Cardiac muscle cell (in vitro differentiated cells and primary cell): ENCODE data around the gene FEZ2. TPM values are rescaled to one million over a fixed set of nuclear protein-coding genes. Genes with fewer than 3 reads are reported as not detected.

Experiments
- DNase-seq, 2 donors: peaks; one replicate each; pipeline versions ENCODE4 v3.0.0 to v3.0.0-alpha.2; 2010 to 2017; ENCODE audit warnings: low read depth in 1 of 2, low spot score in 1 of 2
- H3K27ac ChIP-seq: fragments of 200-600 bp; sonication (generic); 2 replicates; pipeline ENCODE4 v1.5.1; 2016
- H3K27me3 ChIP-seq: fragments of 200-600 bp; sonication (generic); 2 replicates; pipeline ENCODE4 v1.6.0; 2016; ENCODE audit warnings: control low read depth
- H3K36me3 ChIP-seq: fragments of 200-600 bp; sonication (generic); 2 replicates; pipeline ENCODE4 v1.5.1; 2016; ENCODE audit warnings: control low read depth
- H3K4me1 ChIP-seq: fragments of 200-600 bp; sonication (generic); 2 replicates; pipeline ENCODE4 v1.8.1; 2017; ENCODE audit warnings: low read depth, mild to moderate bottlenecking, mixed run types
- H3K4me3 ChIP-seq: fragments of 200-600 bp; sonication (generic); 2 replicates; pipeline ENCODE4 v1.5.1; 2016; ENCODE audit warnings: mild to moderate bottlenecking
- H3K9me3 ChIP-seq: fragments of 200-600 bp; sonication (generic); 2 replicates; pipeline ENCODE4 v1.5.1; 2017; ENCODE audit warnings: low read depth, mild to moderate bottlenecking, control low read depth
- CTCF ChIP-seq: IDR thresholded peaks from 2 replicates; pipeline ENCODE4 v1.5.1; 2012; ENCODE audit warnings: low read depth, mild to moderate bottlenecking, low read length
- polyA plus RNA-seq: library from polyadenylated mRNA; unstranded; fragments of >200 nt; fragmentation: Nextera tagmentation; extraction: Ambion mirVana; gene quantifications from 2 replicates; pipeline ENCODE4 v1.2.1, GENCODE V29; 2016
- total RNA-seq: library from RNA; depleted of rRNA; stranded (reverse); fragments of >200 nt; gene quantifications from 2 replicates; pipeline ENCODE4 v1.2.3, GENCODE V29; 2016

FEZ2 gene
- total and polyA plus RNA-seq, 2 experiments from 2014 or later = 10.8 to 17.3 TPM

- Histone ChIP-seq H3K36me3 (peaks cover 7% of the 10 kb centered on the region), H3K4me3 (no peak overlapping the region), H3K9me3 (no peaks in the 10 kb centered on the region), H3K4me1 (no peaks in the 10 kb centered on the region), H3K27ac (no peak overlapping the region), H3K27me3 (no peaks in the 10 kb centered on the region)
- TF ChIP-seq CTCF = no peak
- DNase-seq = no peak
Observed at GRCh38 chr2:36555789-36556188, 42.2 kb downstream of the FEZ2 start.

GRCh38 chr2:36554531-36554930 lies 43.4 kb downstream of the FEZ2 start:
- peaks cover 8% of the 10 kb centered on the region for H3K4me1 ChIP-seq
- H3K27me3 ChIP-seq = no peaks in the 10 kb centered on the region
- no peak overlapping the region for H3K4me3 ChIP-seq
- H3K36me3 ChIP-seq = peaks cover 7% of the 10 kb centered on the region
- DNase-seq = no peak
- H3K9me3 ChIP-seq = no peaks in the 10 kb centered on the region
- no peak overlapping the region for H3K27ac ChIP-seq
- TF ChIP-seq CTCF = no peak

- H3K27me3 ChIP-seq = no peaks in the 10 kb centered on the region
- no peak for DNase-seq
- H3K36me3 ChIP-seq = peaks cover 7% of the 10 kb centered on the region
Observed at GRCh38 chr2:36553683-36554082, 44.3 kb downstream of the FEZ2 start.

GRCh38 chr2:36550006-36550405 lies 48.0 kb downstream of the FEZ2 start:
- Histone ChIP-seq H3K4me1 (peaks cover 18% of the 10 kb centered on the region), H3K27ac (no peak overlapping the region), H3K36me3 (peaks cover 3% of the 10 kb centered on the region), H3K4me3 (no peak overlapping the region), H3K9me3 (no peaks in the 10 kb centered on the region), H3K27me3 (no peaks in the 10 kb centered on the region)
- TF ChIP-seq CTCF = no peak
- no peak for DNase-seq

More at GRCh38 chr2:36553683-36554082, 44.3 kb downstream of the FEZ2 start:
- peaks cover 16% of the 10 kb centered on the region for H3K4me1 ChIP-seq
- no peaks in the 10 kb centered on the region for H3K9me3 ChIP-seq
- no peak overlapping the region for H3K4me3 ChIP-seq
- no peak overlapping the region for H3K27ac ChIP-seq
- no peak for TF ChIP-seq CTCF

GRCh38 chr2:36549165-36549574 lies 48.8 kb downstream of the FEZ2 start:
- no peak overlapping the region for H3K4me3 ChIP-seq

More at GRCh38 chr2:36549165-36549574, 48.8 kb downstream of the FEZ2 start:
- peaks cover 3% of the 10 kb centered on the region for H3K36me3 ChIP-seq
- DNase-seq = peak; percentile 29 to 44
- H3K9me3 ChIP-seq = no peaks in the 10 kb centered on the region
- peaks cover 18% of the 10 kb centered on the region for H3K4me1 ChIP-seq
- H3K27me3 ChIP-seq = no peaks in the 10 kb centered on the region
- no peak for TF ChIP-seq CTCF
- H3K27ac ChIP-seq = peak overlapping the region; percentile 3
